ENCODE data around the gene KIAA1958. TPM values are rescaled to one million over a fixed set of nuclear protein-coding genes. Genes with fewer than 3 reads are reported as not detected.

The KIAA1958 gene
- total and polyA plus RNA-seq, 7 experiments from 2014 or later: 3.2 to 8.3 (median 6.4) TPM

DNA sequence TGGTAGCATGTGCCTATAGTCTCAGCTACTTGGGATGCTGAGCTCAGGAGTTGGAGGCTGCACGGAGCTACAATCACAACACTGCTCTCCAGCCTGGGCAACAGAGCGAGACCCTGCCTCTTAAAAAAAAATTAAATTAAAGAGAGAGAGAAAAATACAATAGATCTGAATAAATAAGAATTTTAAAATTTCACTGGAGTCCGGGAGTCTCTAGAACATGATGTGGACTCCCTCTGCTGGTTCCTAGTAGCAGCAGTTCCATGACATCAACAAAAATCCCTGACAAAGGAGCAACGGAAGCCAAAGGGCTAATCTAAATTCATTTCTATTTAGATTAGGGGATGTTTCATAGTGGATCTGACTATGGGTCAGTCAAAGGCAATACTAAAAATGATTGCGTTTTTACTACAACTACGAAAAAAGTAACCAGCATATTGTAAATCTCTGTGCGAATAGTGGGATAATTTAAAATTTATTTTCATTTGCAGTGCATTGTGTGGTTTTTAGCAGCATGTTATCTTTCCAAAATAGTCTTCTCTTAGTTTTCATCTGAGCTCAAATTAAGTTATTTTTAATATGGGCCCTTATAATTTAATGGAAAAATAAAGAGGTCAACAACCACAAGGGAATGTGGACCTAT is 224.5 kb downstream of the KIAA1958 start:
- no peaks in the 10 kb centered on the region for H3K9me3 ChIP-seq (ENCODE audit: control insufficient read depth in 2 of 3, low read length in 3 of 3)
- no peaks in the 10 kb centered on the region for H3K27me3 ChIP-seq (ENCODE audit: control insufficient read depth in 2 of 2, insufficient read depth in 2 of 2, low read length in 2 of 2)
- intact Hi-C loops (cut with micrococcal nuclease): loop anchor here in 1 of 2 donors (10.0 kb wide), 1 partner anchor 616 kb away; no protein-coding TSS in a partner anchor
- POLR2A ChIA-PET: no interaction called here
- Mint-ChIP-seq H3K36me3 (peaks cover 18 to 40% (median 23%) of the 10 kb centered on the region in 5 donors), H3K4me1 (peaks cover 25 to 70% (median 46%) of the 10 kb centered on the region in 7 donors), H3K27ac (no peak overlapping the region), H3K9me3 (peaks cover 0 to 8% (median 0%) of the 10 kb centered on the region in 11 donors), H3K27me3 (no peaks in the 10 kb centered on the region), H3K4me3 (no peak overlapping the region)
- ATAC-seq: no peak
- H3K27ac ChIP-seq (ENCODE audit: low read depth, low read length): no peak overlapping the region
- H3K4me3 ChIP-seq (ENCODE audit: low read length): no peak overlapping the region
- DNase-seq: no peak
- H3K4me1 ChIP-seq (ENCODE audit: control insufficient read depth in 2 of 2, insufficient read depth in 2 of 2, low read length in 2 of 2): peaks cover 0 to 5% of the 10 kb centered on the region in 2 donors
- CTCF ChIA-PET: no interaction called here
- H3K36me3 ChIP-seq (ENCODE audit: control insufficient read depth in 2 of 3, insufficient read depth in 3 of 3, low read length in 3 of 3): peaks cover 0 to 10% (median 8%) of the 10 kb centered on the region in 3 experiments

DNA sequence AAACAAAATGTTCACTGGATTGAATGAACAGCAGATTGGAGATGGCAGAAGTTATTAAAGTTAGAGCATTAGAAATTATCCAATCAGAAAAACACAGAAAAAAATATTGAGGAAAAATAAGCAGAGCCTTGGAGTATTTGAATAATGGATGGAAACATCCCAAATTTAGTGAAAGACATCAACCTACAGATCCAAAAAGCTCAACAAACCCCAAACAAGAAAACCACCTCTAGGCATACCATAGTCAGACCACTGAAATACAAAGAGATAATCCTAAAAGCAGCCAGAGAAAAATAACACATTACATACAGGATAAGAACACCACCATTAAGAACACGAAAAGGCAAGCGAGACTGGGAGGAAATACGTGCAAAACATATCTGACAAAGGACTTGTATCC is 226.1 kb downstream of the KIAA1958 start:
- no peaks in the 10 kb centered on the region for H3K9me3 ChIP-seq (ENCODE audit: control insufficient read depth in 2 of 3, low read length in 3 of 3)
- H3K9me3 Mint-ChIP-seq: peaks cover 0 to 8% (median 0%) of the 10 kb centered on the region in 11 donors
- H3K27me3 ChIP-seq (ENCODE audit: control insufficient read depth in 2 of 2, insufficient read depth in 2 of 2, low read length in 2 of 2): no peaks in the 10 kb centered on the region
- peak overlapping the region in 5 of 10 donors; percentile 1 to 27 (median 8) for H3K4me3 Mint-ChIP-seq
- no peak for ATAC-seq
- intact Hi-C loops (cut with micrococcal nuclease): loop anchor here in 1 of 2 donors (10.0 kb wide), 1 partner anchor 618 kb away; no protein-coding TSS in a partner anchor
- peaks cover 10 to 11% of the 10 kb centered on the region in 2 donors for H3K4me1 ChIP-seq (ENCODE audit: control insufficient read depth in 2 of 2, insufficient read depth in 2 of 2, low read length in 2 of 2)
- ChIA-PET CTCF (interaction anchor here (0.6 kb wide), 1 partner anchor 50 kb away, joined by 3 read pairs; no protein-coding TSS in a partner anchor), POLR2A (no interaction called here)
- no peak overlapping the region for H3K27ac Mint-ChIP-seq
- no peak overlapping the region for H3K27ac ChIP-seq (ENCODE audit: low read depth, low read length)
- DNase-seq: no peak
- peaks cover 33 to 77% (median 54%) of the 10 kb centered on the region in 7 donors for H3K4me1 Mint-ChIP-seq
- no peaks in the 10 kb centered on the region for H3K27me3 Mint-ChIP-seq
- peaks cover 17 to 36% (median 19%) of the 10 kb centered on the region in 5 donors for H3K36me3 Mint-ChIP-seq
- H3K4me3 ChIP-seq (ENCODE audit: low read length): no peak overlapping the region
- peaks cover 0 to 10% (median 8%) of the 10 kb centered on the region in 3 experiments for H3K36me3 ChIP-seq (ENCODE audit: control insufficient read depth in 2 of 3, insufficient read depth in 3 of 3, low read length in 3 of 3)

DNA sequence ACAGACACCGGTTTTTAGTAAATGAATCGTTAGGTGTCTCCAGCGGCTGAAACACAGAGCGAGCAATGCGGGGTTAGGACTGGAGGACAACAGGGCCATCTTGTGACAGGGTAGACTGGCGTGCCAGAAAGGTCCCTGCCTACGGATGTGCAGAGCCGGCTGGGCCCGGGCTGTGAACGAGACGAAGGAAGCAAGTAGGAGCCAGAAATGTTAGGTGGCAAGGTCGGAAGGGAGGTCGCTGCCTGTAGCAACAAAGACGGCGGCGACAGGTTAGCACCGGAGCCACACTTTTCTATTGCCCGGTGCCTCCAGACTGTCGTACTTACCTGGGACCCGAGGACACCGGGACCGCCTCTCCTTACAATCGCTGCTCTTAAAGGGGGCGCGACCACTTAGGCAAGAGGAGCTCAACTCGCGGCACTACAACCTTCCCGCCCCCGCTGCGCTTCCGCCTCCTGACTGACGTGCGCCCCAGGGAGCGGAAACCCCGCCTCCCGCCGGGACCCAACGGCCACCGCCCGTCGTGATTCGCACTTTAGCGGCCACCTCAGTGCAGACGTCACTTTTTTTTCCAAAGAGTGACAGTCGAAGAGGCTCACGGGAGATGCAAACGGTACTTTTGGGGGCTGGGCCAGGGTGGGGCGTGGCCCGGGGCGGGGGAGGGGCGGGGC is 231.2 kb downstream of the KIAA1958 start, which contains the start of gene INIP:
Gene INIP (minus strand): TSS at position 457 of the 671 bp plus-strand sequence. CDS start 1,632 bp downstream, outside the sequence.
- Mint-ChIP-seq H3K27ac (peak within 1 kb of the TSS; percentile 96 to 100 (median 99)), H3K9me3 (peaks cover 0 to under 1% (median 0%) of the 10 kb centered on the region in 11 donors), H3K4me3 (peak within 1 kb of the TSS; percentile 83 to 100 (median 96)), H3K36me3 (peaks cover 8 to 13% (median 10%) of the 10 kb centered on the region in 5 donors), H3K4me1 (peaks cover 14 to 40% (median 28%) of the 10 kb centered on the region in 7 donors), H3K27me3 (no peaks in the 10 kb centered on the region)
- H3K27me3 ChIP-seq (ENCODE audit: control insufficient read depth in 2 of 2, insufficient read depth in 2 of 2, low read length in 2 of 2): no peaks in the 10 kb centered on the region
- H3K4me3 ChIP-seq (ENCODE audit: low read length): peak within 1 kb of the TSS; percentile 82
- peaks cover 10% of the 10 kb centered on the region in 2 donors for H3K4me1 ChIP-seq (ENCODE audit: control insufficient read depth in 2 of 2, insufficient read depth in 2 of 2, low read length in 2 of 2)
- intact Hi-C loops (cut with micrococcal nuclease): loop anchor here (1.0 to 10.0 kb wide), 20 partner anchors 33 to 1235 kb away; partner anchors contain the start of genes DNAJC25 (in 2 of the 2), PTBP3 (in 2 of the 2), SNX30 (in 2 of the 2) and C9orf43 (in 1 of the 2)
- H3K36me3 ChIP-seq (ENCODE audit: control insufficient read depth in 2 of 3, insufficient read depth in 3 of 3, low read length in 3 of 3): peaks cover 0 to 2% (median 0%) of the 10 kb centered on the region in 3 experiments
- H3K9me3 ChIP-seq (ENCODE audit: control insufficient read depth in 2 of 3, low read length in 3 of 3): no peaks in the 10 kb centered on the region
- peak; percentile 94 for ATAC-seq
- ChIA-PET CTCF (interaction anchor here (1.0 to 1.5 kb wide), 2 partner anchors 10 to 32 kb away, joined by 3 to 6 read pairs; no protein-coding TSS in a partner anchor), POLR2A (interaction anchor here (0.6 to 3.5 kb wide), 5 partner anchors 10 to 864 kb away, joined by 3 to 45 read pairs (median 4); partner anchors contain the start of gene SNX30)
- peak within 1 kb of the TSS; percentile 96 for H3K27ac ChIP-seq (ENCODE audit: low read depth, low read length)
- peak; percentile 91 to 99 (median 98) for DNase-seq

Other genes starting within 250 kb of the KIAA1958 start
- gene PTBP3, start 153.2 kb upstream of the KIAA1958 start, total RNA-seq: 100 to 1,000 TPM in 4 of 5 experiments, 10 to 100 TPM in 1; 99.2 to 148 (median 124) TPM
- 10 to 100 TPM; 28.8 to 39.8 TPM for gene PTBP3, start 153.2 kb upstream of the KIAA1958 start, polyA plus RNA-seq
- gene HSDL2, start 106.7 kb upstream of the KIAA1958 start, total RNA-seq: 10 to 100 TPM in 4 of 5 experiments, 1 to 10 TPM in 1; 9.2 to 24.6 (median 15.3) TPM
- gene HSDL2, start 106.7 kb upstream of the KIAA1958 start, polyA plus RNA-seq: 10 to 100 TPM; 15.6 to 23.1 TPM
- gene INIP, start 231.3 kb downstream of the KIAA1958 start, total RNA-seq: 10 to 100 TPM; 13.8 to 35.0 (median 28.3) TPM
- gene INIP, start 231.3 kb downstream of the KIAA1958 start, polyA plus RNA-seq: 10 to 100 TPM; 51.5 to 63.1 TPM

Data from naive thymus-derived CD4-positive, alpha-beta T cell (primary cell).